ENCODE results near the gene NFE2. TPM values are rescaled to one million over a fixed set of nuclear protein-coding genes. Genes with fewer than 3 reads are reported as not detected.
"Not testable (repeated sequence)": the region's sequence is repeated elsewhere in the genome, so short reads cannot be mapped to it uniquely, and the experiment has no call there.

The NFE2 gene
- polyA plus RNA-seq (ENCODE audit: insufficient read length): 1.5 TPM
- long read RNA-seq, donor 1, partial matches to known transcripts: 0 of 3 reads
- long read RNA-seq, donor 1, other reads (novel, unspliced or antisense): 0 of 3 reads
- long read RNA-seq, donor 2, partial matches to known transcripts: 0 of 1 reads
- long read RNA-seq, donor 2, other reads (novel, unspliced or antisense): 0 of 1 reads
- long read RNA-seq, donor 3, partial matches to known transcripts: 0 of 3 reads
- long read RNA-seq, donor 3, other reads (novel, unspliced or antisense): 0 of 3 reads
- long read RNA-seq, donor 4: 0 reads
- long read RNA-seq, donor 5, partial matches to known transcripts: 0 of 3 reads
- long read RNA-seq, donor 5, other reads (novel, unspliced or antisense): 0 of 3 reads
- long read RNA-seq, donor 6, partial matches to known transcripts: 0 of 1 reads
- long read RNA-seq, donor 6, other reads (novel, unspliced or antisense): 0 of 1 reads
- long read RNA-seq, donor 7, partial matches to known transcripts: 0 of 3 reads
- long read RNA-seq, donor 7, other reads (novel, unspliced or antisense): 0 of 3 reads
- long read RNA-seq, donor 8, partial matches to known transcripts: 0 of 1 reads
- long read RNA-seq, donor 8, other reads (novel, unspliced or antisense): 0 of 1 reads

- DNase-seq: peak; percentile 81
Measured at GRCh38 chr12:54300732-54301427, at the start of gene NFE2. NFE2 (minus strand) TSS chr12:54301015; CDS start chr12:54295248, 5,767 bp downstream.

- DNase-seq: no peak
Measured at GRCh38 chr12:54349679-54350078, 48.9 kb upstream of the NFE2 start.

- DNase-seq: no peak
Measured at GRCh38 chr12:54349036-54349435, 48.2 kb upstream of the NFE2 start.

GRCh38 chr12:54341378-54342300, 40.8 kb upstream of the NFE2 start:
- no peak for DNase-seq

- no peak for DNase-seq
Measured at GRCh38 chr12:54340846-54341245, 40.0 kb upstream of the NFE2 start.

GRCh38 chr12:54338698-54339296, 38.0 kb upstream of the NFE2 start:
- no peak for DNase-seq

GRCh38 chr12:54337854-54338650, 37.2 kb upstream of the NFE2 start:
- no peak for DNase-seq

GRCh38 chr12:54337280-54337842, 36.5 kb upstream of the NFE2 start:
- no peak for DNase-seq

- DNase-seq: no peak
Measured at GRCh38 chr12:54333420-54334034, 32.7 kb upstream of the NFE2 start.

GRCh38 chr12:54331461-54331860, 30.6 kb upstream of the NFE2 start:
- DNase-seq: no peak

- no peak for DNase-seq
Measured at GRCh38 chr12:54330442-54330841, 29.6 kb upstream of the NFE2 start.

GRCh38 chr12:54329759-54330158, 28.9 kb upstream of the NFE2 start:
- DNase-seq: no peak

- DNase-seq: no peak
Measured at GRCh38 chr12:54328595-54329337, 28.0 kb upstream of the NFE2 start.

- DNase-seq: not testable (repeated sequence)
Measured at GRCh38 chr12:54325442-54326109, 24.8 kb upstream of the NFE2 start.

- DNase-seq: peak; percentile 99
Measured at GRCh38 chr12:54324617-54325441, 24.0 kb upstream of the NFE2 start, which contains the start of gene COPZ1. COPZ1 (plus strand) TSS chr12:54325131; CDS start chr12:54325164, 33 bp downstream.

- no peak for DNase-seq
Measured at GRCh38 chr12:54321363-54321762, 20.5 kb upstream of the NFE2 start.

- not testable (repeated sequence) for DNase-seq
Measured at GRCh38 chr12:54312309-54312708, 11.5 kb upstream of the NFE2 start.

Data from left kidney (tissue), 8 donors.